Hematopoietic multipotent progenitor cell treated with erythropoietin and hydrocortisone succinate and interleukin-3 and kit ligand, for 6 days (in vitro differentiated cells): ENCODE data around the gene UGT1A4.
A peak's percentile ranks its signal among the peaks of the same experiment; 100 is the strongest.
"Not testable (repeated sequence)": the region's sequence is repeated elsewhere in the genome, so short reads cannot be mapped to it uniquely, and the experiment has no call there.

ENCODE experiments used
- DNase-seq: peaks from one replicate; pipeline ENCODE4 v3.0.0-alpha.2; 2015

UGT1A4 gene

DNA sequence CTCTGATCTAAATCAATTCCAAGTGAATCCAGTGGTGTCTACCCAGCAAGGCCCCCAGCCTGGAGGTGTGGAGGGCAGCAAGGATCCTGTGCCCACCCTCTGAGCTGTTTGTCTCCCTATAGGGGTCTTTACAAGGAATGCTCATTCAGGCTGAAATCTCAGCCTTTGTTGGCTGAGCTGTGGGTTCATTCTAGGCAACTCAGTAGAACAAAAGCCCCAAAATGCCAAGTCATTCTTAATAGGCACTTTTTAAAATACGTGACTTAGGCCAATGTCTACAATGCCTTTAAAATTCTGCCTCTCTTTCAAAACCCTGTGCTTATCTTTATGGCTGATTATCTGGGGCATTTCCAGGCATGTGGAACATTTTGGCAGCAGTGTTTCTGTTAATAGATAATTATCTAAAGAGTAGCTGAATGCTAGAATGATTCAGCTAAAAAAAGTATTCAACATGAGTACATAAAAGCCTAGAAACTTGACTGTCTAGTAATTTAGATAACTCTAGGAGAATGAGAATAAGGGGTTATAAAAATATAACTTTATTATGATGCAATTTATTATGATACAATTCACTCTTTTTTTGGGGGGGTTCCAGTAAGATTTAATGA lies 18.4 kb upstream of the UGT1A4 start:
- peak; percentile 96 for DNase-seq

GRCh38 chr2:233700842-233701241 lies 17.7 kb upstream of the UGT1A4 start:
- not testable (repeated sequence) for DNase-seq

GRCh38 chr2:233702238-233702637 lies 16.3 kb upstream of the UGT1A4 start:
- no peak for DNase-seq

DNA sequence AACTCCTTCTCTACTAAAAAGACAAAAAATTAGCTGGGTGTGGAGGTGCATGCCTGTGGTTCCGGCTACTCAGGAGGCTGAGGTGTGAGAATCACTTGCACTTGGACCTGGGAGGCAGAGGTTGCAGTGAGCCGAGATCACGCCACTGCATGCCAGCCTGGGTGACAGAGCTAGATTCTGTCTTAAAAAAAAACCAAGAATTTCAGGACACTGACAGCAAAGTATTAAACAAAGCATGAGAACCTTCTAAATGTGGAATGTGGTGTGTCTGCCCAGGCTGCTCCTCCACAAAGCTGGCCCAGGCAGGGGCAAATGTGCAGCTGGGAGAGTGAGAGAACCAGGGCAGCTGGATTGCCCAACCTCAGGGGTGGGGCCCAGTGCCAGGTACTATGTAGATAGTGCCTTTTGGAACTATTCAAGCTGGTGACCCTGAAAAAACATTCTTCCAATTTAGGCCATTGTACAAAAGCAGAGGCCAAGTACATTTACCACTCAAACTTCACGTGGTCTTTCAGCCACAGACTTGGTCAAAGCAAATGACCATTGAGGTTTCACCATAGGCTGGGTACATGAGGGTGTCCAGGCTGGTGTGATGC lies 12.5 kb upstream of the UGT1A4 start:
- DNase-seq = peak; percentile 59

DNA sequence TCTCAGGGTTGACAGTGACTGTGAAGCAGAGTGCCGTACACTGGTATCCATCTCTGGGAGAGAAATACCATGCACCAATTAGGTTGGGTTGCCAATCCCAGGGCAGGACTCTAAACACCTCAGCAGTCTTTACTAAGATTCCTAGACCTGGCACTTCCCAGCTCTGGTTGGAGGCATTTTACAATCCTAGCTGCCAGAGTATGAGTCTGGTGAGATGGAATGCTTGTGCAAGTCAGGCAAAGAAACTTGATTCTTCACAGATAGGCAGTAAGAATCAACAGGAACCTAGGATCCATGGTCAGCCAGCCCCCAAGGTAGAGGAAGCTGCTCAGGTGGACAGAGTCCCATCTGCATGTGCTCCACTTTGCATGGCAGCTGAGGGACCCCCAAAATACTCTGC lies 11.8 kb upstream of the UGT1A4 start:
- no peak for DNase-seq

DNA sequence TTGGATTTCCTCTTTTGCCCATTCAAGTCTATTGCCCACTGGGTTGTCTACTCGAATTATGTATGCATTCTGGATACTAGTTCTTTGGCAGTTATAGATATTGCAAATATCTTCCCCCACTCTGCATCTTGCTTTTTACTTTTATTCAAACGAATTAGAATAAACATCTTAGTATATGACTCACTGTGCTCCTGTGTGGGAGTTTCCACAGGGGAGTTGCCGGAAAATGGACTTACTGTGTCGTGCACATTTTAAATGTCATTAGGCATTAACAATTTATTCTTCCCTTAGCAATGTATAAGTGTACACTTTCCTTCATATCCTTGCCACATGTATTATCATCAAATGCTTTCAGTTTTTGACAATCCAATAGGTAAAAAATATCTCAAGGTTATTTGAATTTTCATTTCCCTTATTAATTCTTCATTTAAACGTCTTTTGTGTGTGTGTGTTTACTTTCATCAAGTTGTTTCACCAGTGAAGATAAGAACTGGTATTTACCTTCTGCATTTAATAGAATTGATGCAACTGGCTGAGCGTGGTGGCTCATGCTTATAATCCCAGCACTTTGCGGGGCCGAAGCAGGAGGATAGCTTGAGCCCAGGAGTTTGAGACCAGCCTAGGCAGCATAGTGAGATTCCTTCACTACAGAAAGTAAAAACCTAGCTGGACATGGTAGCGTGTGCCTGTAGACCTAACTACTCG lies 10.4 kb upstream of the UGT1A4 start:
- DNase-seq = no peak

GRCh38 chr2:233708942-233709341 lies 9.6 kb upstream of the UGT1A4 start:
- DNase-seq = no peak

- DNase-seq = peak; percentile 91
Observed at GRCh38 chr2:233711312-233712008, 7.1 kb upstream of the UGT1A4 start.

DNA sequence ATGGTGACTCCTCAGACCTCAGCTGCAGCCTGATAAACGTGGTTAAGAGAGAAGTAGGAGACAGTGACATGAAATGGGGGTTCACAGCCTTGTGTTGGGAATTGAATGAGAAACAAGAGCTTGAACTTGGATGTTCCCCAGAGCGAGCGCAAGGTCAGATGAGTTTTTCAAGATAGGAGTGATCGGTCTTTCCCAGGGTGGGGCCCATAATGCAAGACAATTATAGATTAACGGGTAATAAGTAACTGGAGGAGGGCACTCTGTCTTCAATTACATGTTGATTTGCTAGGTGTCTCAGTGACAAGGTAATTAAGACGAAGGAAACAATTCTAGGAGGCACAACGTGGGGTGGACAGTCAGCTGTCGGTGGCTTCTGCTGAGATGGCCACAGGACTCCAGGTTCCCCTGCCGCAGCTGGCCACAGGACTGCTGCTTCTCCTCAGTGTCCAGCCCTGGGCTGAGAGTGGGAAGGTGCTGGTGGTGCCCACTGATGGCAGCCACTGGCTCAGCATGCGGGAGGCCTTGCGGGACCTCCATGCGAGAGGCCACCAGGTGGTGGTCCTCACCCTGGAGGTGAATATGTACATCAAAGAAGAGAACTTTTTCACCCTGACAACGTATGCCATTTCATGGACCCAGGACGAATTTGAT lies 5.8 kb upstream of the UGT1A4 start, which contains the start of gene UGT1A5:
TSS of gene UGT1A5 (plus strand) at position 297 of the 651 bp plus-strand sequence. CDS start at position 382, 85 bp downstream.
- DNase-seq = no peak

DNA sequence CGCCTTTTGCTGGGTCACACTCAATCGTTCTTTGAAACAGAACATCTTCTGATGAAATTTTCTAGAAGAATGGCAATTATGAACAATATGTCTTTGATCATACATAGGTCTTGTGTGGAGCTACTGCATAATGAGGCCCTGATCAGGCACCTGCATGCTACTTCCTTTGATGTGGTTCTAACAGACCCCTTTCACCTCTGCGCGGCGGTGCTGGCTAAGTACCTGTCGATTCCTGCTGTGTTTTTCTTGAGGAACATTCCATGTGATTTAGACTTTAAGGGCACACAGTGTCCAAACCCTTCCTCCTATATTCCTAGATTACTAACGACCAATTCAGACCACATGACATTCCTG lies 5.3 kb upstream of the UGT1A4 start:
- DNase-seq = no peak

- DNase-seq = peak; percentile 55
Observed at GRCh38 chr2:233714121-233714520, 4.4 kb upstream of the UGT1A4 start.

GRCh38 chr2:233728723-233729301 lies 10.3 kb downstream of the UGT1A4 start, which contains the start of gene UGT1A3:
UGT1A3 (plus strand) TSS chr2:233729042; CDS start chr2:233729127, 85 bp downstream.
- DNase-seq = no peak

DNA sequence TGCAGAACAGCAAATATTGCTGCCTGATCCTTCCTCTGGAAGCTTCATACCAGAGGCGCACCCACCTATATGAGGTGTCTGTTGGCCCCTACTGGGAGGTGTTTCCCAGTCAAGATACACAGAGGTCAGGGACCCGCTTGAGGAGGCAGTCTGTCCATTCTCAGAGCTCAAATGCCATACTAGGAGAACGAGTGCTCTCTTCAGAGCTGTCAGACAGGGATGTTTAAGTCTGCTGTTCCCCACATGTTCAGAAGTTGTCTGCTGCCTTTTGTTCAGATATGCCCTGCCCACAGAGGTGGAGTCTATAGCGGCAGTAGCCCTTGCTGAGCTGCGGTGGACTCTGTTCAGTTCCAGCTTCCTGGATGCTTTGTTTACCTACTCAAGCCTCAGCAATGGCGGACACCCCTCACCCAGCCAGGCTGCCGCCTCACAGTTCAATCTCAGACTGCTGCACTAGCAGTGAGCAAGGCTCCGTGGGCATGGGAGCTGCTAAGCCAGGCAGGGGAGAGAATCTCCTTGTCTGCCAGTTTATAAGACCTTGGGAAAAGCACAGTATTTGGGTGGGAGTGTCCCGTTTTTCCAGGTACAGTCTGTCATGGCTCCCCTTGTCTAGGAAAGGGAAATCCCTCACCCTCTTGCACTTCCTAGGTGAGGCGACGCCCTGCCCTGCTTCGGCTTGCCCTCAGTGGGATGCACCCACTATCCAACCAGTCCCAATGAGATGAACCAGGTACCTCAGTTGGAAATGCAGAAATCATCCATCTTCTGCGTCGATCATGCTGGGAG lies 18.5 kb downstream of the UGT1A4 start:
- DNase-seq = not testable (repeated sequence)

GRCh38 chr2:233740870-233741269 lies 22.3 kb downstream of the UGT1A4 start:
- no peak for DNase-seq

DNA sequence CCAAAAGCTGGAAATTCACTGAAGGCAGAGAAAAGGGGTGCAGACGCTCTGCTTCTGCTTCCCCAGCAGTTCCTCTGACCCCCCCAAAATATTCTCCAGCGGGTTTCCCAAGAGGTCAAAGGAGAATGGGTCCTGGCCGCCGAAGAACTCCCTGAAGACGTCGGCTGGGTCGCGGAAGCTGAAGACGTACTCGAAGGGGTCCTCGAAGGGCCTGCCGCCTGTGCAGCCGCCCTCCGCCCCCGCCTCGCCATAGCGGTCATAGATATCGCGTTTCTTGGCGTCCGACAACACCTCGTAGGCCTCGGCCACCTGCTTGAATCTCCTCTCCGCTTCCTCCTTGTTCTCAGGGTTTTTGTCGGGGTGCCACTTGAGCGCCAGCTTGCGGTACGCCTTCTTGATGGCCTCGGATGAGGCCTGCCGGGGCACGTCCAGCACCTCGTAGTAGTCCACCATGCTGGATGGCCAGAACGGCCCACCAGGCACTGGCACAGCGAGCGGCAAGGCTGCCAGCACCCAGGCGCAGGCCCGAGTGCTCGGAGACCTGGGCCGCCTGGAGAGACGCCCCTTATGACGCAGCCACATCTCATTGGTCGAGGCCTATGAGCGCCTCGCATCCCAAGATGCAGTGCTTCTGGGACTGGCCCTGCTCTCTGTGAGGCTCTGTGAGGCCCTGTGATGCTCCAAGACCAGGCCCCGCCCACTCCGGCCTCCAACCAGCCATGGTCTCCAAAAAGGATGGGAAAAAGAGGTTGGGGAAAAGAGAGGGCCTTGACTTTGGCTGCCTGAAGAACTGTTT lies 25.1 kb downstream of the UGT1A4 start:
- DNase-seq = no peak

GRCh38 chr2:233745073-233745755 lies 26.7 kb downstream of the UGT1A4 start:
- no peak for DNase-seq

- DNase-seq = not testable (repeated sequence)
Observed at GRCh38 chr2:233745838-233746237, 27.3 kb downstream of the UGT1A4 start.

GRCh38 chr2:233746475-233747282 lies 28.1 kb downstream of the UGT1A4 start:
- DNase-seq = no peak

DNA sequence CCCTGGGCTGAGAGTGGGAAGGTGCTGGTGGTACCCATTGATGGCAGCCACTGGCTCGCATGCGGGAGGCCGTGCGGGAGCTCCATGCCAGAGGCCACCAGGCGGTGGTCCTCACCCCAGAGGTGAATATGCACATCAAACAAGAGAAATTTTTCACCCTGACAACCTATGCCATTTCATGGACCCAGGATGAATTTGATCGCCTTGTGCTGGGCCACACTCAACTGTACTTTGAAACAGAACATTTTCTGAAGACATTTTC lies 28.7 kb downstream of the UGT1A4 start:
- DNase-seq = no peak

- DNase-seq = not testable (repeated sequence)
Observed at GRCh38 chr2:233750689-233751088, 32.2 kb downstream of the UGT1A4 start.
